NCI-H524 treated with DMSO at 0.1 percent for 48 hours (cell line): ENCODE measurements around the gene GRHL1.
"Not testable (repeated sequence)": the region's sequence is repeated elsewhere in the genome, so short reads cannot be mapped to it uniquely, and the experiment has no call there.

Experiments used
- DNase-seq: peaks from one replicate; lab custom pipeline; 2025; lab: John Stamatoyannopoulos, UW

GRHL1 gene

GRCh38 chr2:10026940-10027569 lies 75.6 kb downstream of the GRHL1 start:
- no peak for DNase-seq

- no peak for DNase-seq
These were observed 76.3 kb downstream of the GRHL1 start for GRCh38 chr2:10027660-10028330.

GRCh38 chr2:10028407-10028987 lies 77.0 kb downstream of the GRHL1 start:
- DNase-seq, result no peak

- DNase-seq, result no peak
These were observed 77.7 kb downstream of the GRHL1 start for GRCh38 chr2:10028988-10029874.

- DNase-seq, result no peak
These were observed 78.4 kb downstream of the GRHL1 start for GRCh38 chr2:10029875-10030223.

- DNase-seq, result no peak
These were observed 78.8 kb downstream of the GRHL1 start for GRCh38 chr2:10030311-10030736.

GRCh38 chr2:10030798-10031197 lies 79.3 kb downstream of the GRHL1 start:
- DNase-seq, result not testable (repeated sequence)

- no peak for DNase-seq
These were observed 80.6 kb downstream of the GRHL1 start for GRCh38 chr2:10031886-10032745.

GRCh38 chr2:10032746-10033105 lies 81.2 kb downstream of the GRHL1 start:
- no peak for DNase-seq

- no peak for DNase-seq
These were observed 81.9 kb downstream of the GRHL1 start for GRCh38 chr2:10033251-10034006.

GRCh38 chr2:10034333-10035052 lies 83.0 kb downstream of the GRHL1 start:
- no peak for DNase-seq

- no peak for DNase-seq
These were observed 83.5 kb downstream of the GRHL1 start for GRCh38 chr2:10035053-10035422.

GRCh38 chr2:10035633-10036032 lies 84.1 kb downstream of the GRHL1 start:
- DNase-seq, result no peak

GRCh38 chr2:10036095-10036884 lies 84.8 kb downstream of the GRHL1 start:
- DNase-seq, result no peak

GRCh38 chr2:10038123-10038522 lies 86.6 kb downstream of the GRHL1 start:
- DNase-seq, result no peak

GRCh38 chr2:10038716-10039115 lies 87.2 kb downstream of the GRHL1 start:
- DNase-seq, result no peak

- no peak for DNase-seq
These were observed 88.3 kb downstream of the GRHL1 start for GRCh38 chr2:10039658-10040410.

GRCh38 chr2:10041711-10042110 lies 90.2 kb downstream of the GRHL1 start:
- no peak for DNase-seq
